Fibroblast of skin of back (primary cell): Measurements from ENCODE around the gene STK35. TPM values are rescaled to one million over a fixed set of nuclear protein-coding genes. Genes with fewer than 3 reads are reported as not detected.
A peak's percentile ranks its signal among the peaks of the same experiment; 100 is the strongest.

ENCODE experiments used
- DNase-seq: peaks from one replicate; pipeline ENCODE4 v3.0.0-alpha.2; 2013
- polyA plus RNA-seq, 2 experiments: library from polyadenylated mRNA; unstranded; fragments of 120-200 nt; gene quantifications; one replicate each; pipeline ENCODE4 v1.2.1, GENCODE V29; 2013; ENCODE audit not compliant: insufficient read length in 2 of 2

Gene STK35
- polyA plus RNA-seq (2013, experiment 1 of 2; ENCODE audit: insufficient read length), result 13.2 TPM
- polyA plus RNA-seq (2013, experiment 2 of 2; ENCODE audit: insufficient read length), result 9.3 TPM

GRCh38 chr20:2101057-2101864, at the start of gene STK35:
STK35 (plus strand) TSS chr20:2101827; CDS start chr20:2101882, 55 bp downstream.
- DNase-seq, result no peak

GRCh38 chr20:2051946-2052345, 49.7 kb upstream of the STK35 start:
- peak; percentile 5 for DNase-seq

GRCh38 chr20:2052741-2053140, 48.9 kb upstream of the STK35 start:
- DNase-seq, result no peak

GRCh38 chr20:2053615-2054014, 48.0 kb upstream of the STK35 start:
- no peak for DNase-seq

GRCh38 chr20:2054911-2055310, 46.7 kb upstream of the STK35 start:
- DNase-seq, result no peak

GRCh38 chr20:2059411-2059810, 42.2 kb upstream of the STK35 start:
- DNase-seq, result no peak

- no peak for DNase-seq
Measured at GRCh38 chr20:2065099-2065498, 36.5 kb upstream of the STK35 start.

GRCh38 chr20:2066461-2067122, 35.0 kb upstream of the STK35 start:
- DNase-seq, result no peak

- no peak for DNase-seq
Measured at GRCh38 chr20:2080532-2081224, 20.9 kb upstream of the STK35 start.

- no peak for DNase-seq
Measured at GRCh38 chr20:2084703-2085102, 16.9 kb upstream of the STK35 start.

- no peak for DNase-seq
Measured at GRCh38 chr20:2086177-2086979, 15.2 kb upstream of the STK35 start.

GRCh38 chr20:2086980-2087377, 14.6 kb upstream of the STK35 start:
- no peak for DNase-seq

- DNase-seq, result no peak
Measured at GRCh38 chr20:2088891-2089290, 12.7 kb upstream of the STK35 start.

- DNase-seq, result no peak
Measured at GRCh38 chr20:2089447-2089846, 12.2 kb upstream of the STK35 start.

- DNase-seq, result no peak
Measured at GRCh38 chr20:2093159-2093781, 8.4 kb upstream of the STK35 start.

- DNase-seq, result no peak
Measured at GRCh38 chr20:2093883-2094282, 7.7 kb upstream of the STK35 start.

- DNase-seq, result peak; percentile 95
Measured at GRCh38 chr20:2101865-2102584, 398 bp downstream of the STK35 start.

- DNase-seq, result peak; percentile 88
Measured at GRCh38 chr20:2102585-2103460, 1.2 kb downstream of the STK35 start.

GRCh38 chr20:2103461-2104153, 2.0 kb downstream of the STK35 start:
- DNase-seq, result no peak

GRCh38 chr20:2104236-2104635, 2.6 kb downstream of the STK35 start:
- no peak for DNase-seq
